Activated naive CD4-positive, alpha-beta T cell treated with anti-CD3 and anti-CD28 coated beads, Interleukin-2, amount 10 ng/mL, durations not matched to agents 7 days and 5 days (primary cell): ENCODE measurements around the gene GPR15LG.

Experiments used
- CTCF ChIA-PET: fragments of 350-600 bp; sonication (Branson Sonifier 250); formaldehyde crosslinking; loops from one replicate; lab custom pipeline; 2021; ENCODE audit warnings: antibody characterized with exemption; lab: Charles Lee
- DNase-seq: peaks from one replicate; pipeline ENCODE4 v3.0.0-alpha.2; 2020
- H3K27ac Mint-ChIP-seq: one replicate; pipeline ENCODE4 v1.8.0; 2021; ENCODE audit warnings: mild to moderate bottlenecking, moderate library complexity, mixed read lengths
- H3K27me3 Mint-ChIP-seq: one replicate; pipeline ENCODE4 v1.8.0; 2021; ENCODE audit warnings: mild to moderate bottlenecking, mixed read lengths
- H3K36me3 Mint-ChIP-seq: one replicate; pipeline ENCODE4 v1.8.0; 2021; ENCODE audit warnings: mixed read lengths
- H3K4me1 Mint-ChIP-seq: one replicate; pipeline ENCODE4 v1.8.0; 2021; ENCODE audit warnings: mixed read lengths
- H3K4me3 Mint-ChIP-seq: one replicate; pipeline ENCODE4 v1.8.0; 2021; ENCODE audit warnings: mild to moderate bottlenecking, moderate library complexity, mixed read lengths
- H3K9me3 Mint-ChIP-seq: one replicate; pipeline ENCODE4 v1.8.0; 2021; ENCODE audit warnings: mixed read lengths

The GPR15LG gene

GRCh38 chr10:84201682-84202081 is 28.1 kb downstream of the GPR15LG start:
- CTCF ChIA-PET: interaction anchor here (0.9 to 8.0 kb wide), 3 partner anchors 54 to 61 kb away, joined by 3 to 146 read pairs (median 4); no protein-coding TSS in a partner anchor
- peaks cover 34% of the 10 kb centered on the region for H3K27me3 Mint-ChIP-seq
- no peak overlapping the region for H3K4me3 Mint-ChIP-seq
- DNase-seq: no peak
- no peak overlapping the region for H3K27ac Mint-ChIP-seq
- H3K4me1 Mint-ChIP-seq: no peaks in the 10 kb centered on the region
- H3K9me3 Mint-ChIP-seq: no peaks in the 10 kb centered on the region
- H3K36me3 Mint-ChIP-seq: no peaks in the 10 kb centered on the region

GRCh38 chr10:84202349-84202748 is 28.7 kb downstream of the GPR15LG start:
- no peaks in the 10 kb centered on the region for H3K9me3 Mint-ChIP-seq
- H3K36me3 Mint-ChIP-seq: no peaks in the 10 kb centered on the region
- H3K27ac Mint-ChIP-seq: no peak overlapping the region
- no peak overlapping the region for H3K4me3 Mint-ChIP-seq
- no peaks in the 10 kb centered on the region for H3K4me1 Mint-ChIP-seq
- H3K27me3 Mint-ChIP-seq: peaks cover 33% of the 10 kb centered on the region
- no peak for DNase-seq
- CTCF ChIA-PET: interaction anchor here (0.9 to 8.0 kb wide), 3 partner anchors 54 to 62 kb away, joined by 3 to 146 read pairs (median 4); no protein-coding TSS in a partner anchor

- no peak overlapping the region for H3K27ac Mint-ChIP-seq
- no peaks in the 10 kb centered on the region for H3K9me3 Mint-ChIP-seq
- H3K36me3 Mint-ChIP-seq: no peaks in the 10 kb centered on the region
- DNase-seq: no peak
- CTCF ChIA-PET: interaction anchor here (1.3 to 8.0 kb wide), 4 partner anchors 11 to 57 kb away, joined by 3 to 146 read pairs (median 6); no protein-coding TSS in a partner anchor
- H3K4me3 Mint-ChIP-seq: no peak overlapping the region
- H3K4me1 Mint-ChIP-seq: no peaks in the 10 kb centered on the region
- H3K27me3 Mint-ChIP-seq: peaks cover 21% of the 10 kb centered on the region
Measured at GRCh38 chr10:84204122-84204521, 30.5 kb downstream of the GPR15LG start.

- no peak overlapping the region for H3K4me3 Mint-ChIP-seq
- CTCF ChIA-PET: interaction anchor here (0.5 to 8.0 kb wide), 14 partner anchors 9 to 145 kb away, joined by 3 to 146 read pairs (median 4); no protein-coding TSS in a partner anchor
- H3K27me3 Mint-ChIP-seq: peaks cover 20% of the 10 kb centered on the region
Measured at GRCh38 chr10:84204610-84205009, 31.0 kb downstream of the GPR15LG start.

GRCh38 chr10:84205049-84205852 is 31.6 kb downstream of the GPR15LG start:
- Mint-ChIP-seq H3K27me3 (peaks cover 20% of the 10 kb centered on the region), H3K36me3 (no peaks in the 10 kb centered on the region), H3K9me3 (no peaks in the 10 kb centered on the region), H3K27ac (no peak overlapping the region), H3K4me3 (no peak overlapping the region), H3K4me1 (no peaks in the 10 kb centered on the region)
- CTCF ChIA-PET: interaction anchor here (0.5 to 8.0 kb wide), 17 partner anchors 8 to 145 kb away, joined by 3 to 146 read pairs (median 4); no protein-coding TSS in a partner anchor
- DNase-seq: peak; percentile 84

More at GRCh38 chr10:84204610-84205009, 31.0 kb downstream of the GPR15LG start:
- no peaks in the 10 kb centered on the region for H3K9me3 Mint-ChIP-seq
- no peak overlapping the region for H3K27ac Mint-ChIP-seq
- no peak for DNase-seq
- no peaks in the 10 kb centered on the region for H3K4me1 Mint-ChIP-seq
- no peaks in the 10 kb centered on the region for H3K36me3 Mint-ChIP-seq

- CTCF ChIA-PET: interaction anchor here (0.7 to 8.0 kb wide), 12 partner anchors 8 to 348 kb away, joined by 3 to 146 read pairs (median 4); no protein-coding TSS in a partner anchor
- H3K27me3 Mint-ChIP-seq: peaks cover 16% of the 10 kb centered on the region
- H3K27ac Mint-ChIP-seq: no peak overlapping the region
- H3K36me3 Mint-ChIP-seq: no peaks in the 10 kb centered on the region
- no peak for DNase-seq
- H3K9me3 Mint-ChIP-seq: no peaks in the 10 kb centered on the region
- no peak overlapping the region for H3K4me3 Mint-ChIP-seq
- H3K4me1 Mint-ChIP-seq: no peaks in the 10 kb centered on the region
Measured at GRCh38 chr10:84205853-84206525, 32.4 kb downstream of the GPR15LG start.

GRCh38 chr10:84208023-84208422 is 34.4 kb downstream of the GPR15LG start:
- CTCF ChIA-PET: interaction anchor here (1.3 to 8.0 kb wide), 5 partner anchors 8 to 67 kb away, joined by 3 to 146 read pairs (median 4); no protein-coding TSS in a partner anchor
- no peaks in the 10 kb centered on the region for H3K9me3 Mint-ChIP-seq
- H3K36me3 Mint-ChIP-seq: no peaks in the 10 kb centered on the region
- H3K4me3 Mint-ChIP-seq: no peak overlapping the region
- no peak overlapping the region for H3K27ac Mint-ChIP-seq
- H3K4me1 Mint-ChIP-seq: no peaks in the 10 kb centered on the region
- peaks cover 21% of the 10 kb centered on the region for H3K27me3 Mint-ChIP-seq
- no peak for DNase-seq

GRCh38 chr10:84211566-84211965 is 38.0 kb downstream of the GPR15LG start:
- Mint-ChIP-seq H3K4me1 (no peaks in the 10 kb centered on the region), H3K27me3 (peaks cover 21% of the 10 kb centered on the region), H3K9me3 (no peaks in the 10 kb centered on the region), H3K36me3 (no peaks in the 10 kb centered on the region), H3K27ac (no peak overlapping the region), H3K4me3 (no peak overlapping the region)
- DNase-seq: no peak
- CTCF ChIA-PET: interaction anchor here (0.7 to 6.7 kb wide), 3 partner anchors 20 to 67 kb away, joined by 3 to 43 read pairs (median 3); no protein-coding TSS in a partner anchor

- no peaks in the 10 kb centered on the region for H3K9me3 Mint-ChIP-seq
- no peaks in the 10 kb centered on the region for H3K4me1 Mint-ChIP-seq
- no peak overlapping the region for H3K27ac Mint-ChIP-seq
- H3K4me3 Mint-ChIP-seq: no peak overlapping the region
- H3K36me3 Mint-ChIP-seq: no peaks in the 10 kb centered on the region
- CTCF ChIA-PET: interaction anchor here (0.7 to 6.7 kb wide), 3 partner anchors 21 to 67 kb away, joined by 3 to 43 read pairs (median 3); no protein-coding TSS in a partner anchor
- peaks cover 17% of the 10 kb centered on the region for H3K27me3 Mint-ChIP-seq
- no peak for DNase-seq
Measured at GRCh38 chr10:84212014-84212413, 38.4 kb downstream of the GPR15LG start.

- no peaks in the 10 kb centered on the region for H3K36me3 Mint-ChIP-seq
- no peaks in the 10 kb centered on the region for H3K9me3 Mint-ChIP-seq
- no peaks in the 10 kb centered on the region for H3K4me1 Mint-ChIP-seq
- DNase-seq: no peak
- H3K27me3 Mint-ChIP-seq: peaks cover 19% of the 10 kb centered on the region
- no peak overlapping the region for H3K4me3 Mint-ChIP-seq
- H3K27ac Mint-ChIP-seq: no peak overlapping the region
- CTCF ChIA-PET: interaction anchor here (1.4 to 6.7 kb wide), 4 partner anchors 8 to 297 kb away, joined by 3 to 43 read pairs (median 7); no protein-coding TSS in a partner anchor
Measured at GRCh38 chr10:84213076-84213475, 39.5 kb downstream of the GPR15LG start.

GRCh38 chr10:84214046-84214572 is 40.5 kb downstream of the GPR15LG start:
- no peak for DNase-seq
- Mint-ChIP-seq H3K4me3 (no peak overlapping the region), H3K27me3 (peaks cover 14% of the 10 kb centered on the region), H3K4me1 (no peaks in the 10 kb centered on the region), H3K27ac (no peak overlapping the region), H3K36me3 (no peaks in the 10 kb centered on the region), H3K9me3 (no peaks in the 10 kb centered on the region)
- CTCF ChIA-PET: interaction anchor here (0.7 to 6.7 kb wide), 12 partner anchors 9 to 323 kb away, joined by 3 to 43 read pairs (median 4); partner anchors contain the start of gene GHITM

- Mint-ChIP-seq H3K27ac (no peak overlapping the region), H3K4me3 (no peak overlapping the region)
- CTCF ChIA-PET: interaction anchor here (0.7 to 6.7 kb wide), 14 partner anchors 8 to 322 kb away, joined by 3 to 43 read pairs (median 4); partner anchors contain the start of gene GHITM
Measured at GRCh38 chr10:84214612-84215235, 41.1 kb downstream of the GPR15LG start.

GRCh38 chr10:84216834-84217233 is 43.2 kb downstream of the GPR15LG start:
- Mint-ChIP-seq H3K4me3 (no peak overlapping the region), H3K27ac (no peak overlapping the region), H3K27me3 (peaks cover 11% of the 10 kb centered on the region), H3K9me3 (no peaks in the 10 kb centered on the region), H3K4me1 (no peaks in the 10 kb centered on the region), H3K36me3 (no peaks in the 10 kb centered on the region)
- no peak for DNase-seq
- CTCF ChIA-PET: interaction anchor here (0.8 to 6.7 kb wide), 4 partner anchors 10 to 68 kb away, joined by 3 to 43 read pairs (median 4); no protein-coding TSS in a partner anchor

More at GRCh38 chr10:84214612-84215235, 41.1 kb downstream of the GPR15LG start:
- no peaks in the 10 kb centered on the region for H3K9me3 Mint-ChIP-seq
- H3K4me1 Mint-ChIP-seq: no peaks in the 10 kb centered on the region
- DNase-seq: peak; percentile 61
- H3K36me3 Mint-ChIP-seq: no peaks in the 10 kb centered on the region
- peaks cover 14% of the 10 kb centered on the region for H3K27me3 Mint-ChIP-seq
